MM.1S (cell line): Measurements from ENCODE around the gene ECE1.
"Not testable (repeated sequence)": the region's sequence is repeated elsewhere in the genome, so short reads cannot be mapped to it uniquely, and the experiment has no call there.

Source experiments
- DNase-seq: peaks from one replicate; pipeline ENCODE4 v3.0.0-alpha.2; 2015
- H2AFZ ChIP-seq: fragments of 300-600 bp; sonication (generic); 2 replicates; pipeline ENCODE4 v1.6.0; 2016; ENCODE audit warnings: antibody characterized with exemption, low read length
- H3F3A ChIP-seq: fragments of 300-600 bp; sonication (generic); 2 replicates; pipeline ENCODE4 v1.6.1; 2016; ENCODE audit warnings: mild to moderate bottlenecking, antibody characterized with exemption, low read length, moderate library complexity, mixed read lengths; ENCODE audit not compliant: insufficient read depth
- H3K27ac ChIP-seq: fragments of 300-600 bp; sonication (generic); 2 replicates; pipeline ENCODE4 v1.5.1; 2016; ENCODE audit warnings: mild to moderate bottlenecking, low read length
- H3K27me3 ChIP-seq: fragments of 300-600 bp; sonication (generic); replicated peaks from 2 replicates; pipeline ENCODE4 v1.6.0; 2016; ENCODE audit warnings: low read length; ENCODE audit not compliant: insufficient read depth
- H3K36me3 ChIP-seq: fragments of 300-600 bp; sonication (generic); replicated peaks from 2 replicates; pipeline ENCODE4 v1.6.1; 2016; ENCODE audit warnings: mild to moderate bottlenecking, low read length, mixed read lengths; ENCODE audit not compliant: insufficient read depth
- H3K4me1 ChIP-seq: fragments of 300-600 bp; sonication (generic); 2 replicates; pipeline ENCODE4 v1.6.1; 2016; ENCODE audit warnings: low read length, mixed read lengths
- H3K4me2 ChIP-seq: fragments of 300-600 bp; sonication (generic); 2 replicates; pipeline ENCODE4 v1.6.0; 2016; ENCODE audit warnings: low read depth, low read length
- H3K4me3 ChIP-seq: fragments of 300-600 bp; sonication (generic); 2 replicates; pipeline ENCODE4 v1.5.1; 2016; ENCODE audit warnings: low read length, mixed read lengths
- H3K79me2 ChIP-seq: fragments of 300-600 bp; sonication (generic); 2 replicates; pipeline ENCODE4 v1.6.1; 2016; ENCODE audit warnings: mixed run types, low read length, mixed read lengths
- H3K9ac ChIP-seq: fragments of 300-600 bp; sonication (generic); 2 replicates; pipeline ENCODE4 v1.6.1; 2016; ENCODE audit warnings: low read length, mixed read lengths
- H3K9me2 ChIP-seq: fragments of 300-600 bp; sonication (generic); replicated peaks from 2 replicates; pipeline ENCODE4 v1.6.1; 2016; ENCODE audit warnings: mild to moderate bottlenecking, low read length, mixed read lengths; ENCODE audit not compliant: insufficient read depth
- H3K9me3 ChIP-seq: fragments of 300-600 bp; sonication (generic); replicated peaks from 2 replicates; pipeline ENCODE4 v1.6.1; 2016; ENCODE audit warnings: mild to moderate bottlenecking, low read length, mixed read lengths; ENCODE audit not compliant: insufficient read depth
- H4K20me1 ChIP-seq: fragments of 300-600 bp; sonication (generic); 2 replicates; pipeline ENCODE4 v1.6.1; 2016; ENCODE audit warnings: mild to moderate bottlenecking, low read length, moderate library complexity, mixed read lengths; ENCODE audit not compliant: insufficient read depth
- EZH2 ChIP-seq: fragments of 300-600 bp; sonication (generic); optimal IDR thresholded peaks from 2 replicates; pipeline ENCODE3; 2017; ENCODE audit warnings: low read depth, mild to moderate bottlenecking, antibody characterized with exemption, low read length, mixed read lengths
- EZH2phosphoT487 ChIP-seq: fragments of 300-600 bp; sonication (generic); IDR thresholded peaks from 2 replicates; pipeline ENCODE4 v1.6.1; 2018; ENCODE audit warnings: antibody characterized with exemption, low read length
- TF ChIP-seq, protein P1 (sequence below): fragments of 300-600 bp; sonication (generic); IDR thresholded peaks from 2 replicates; pipeline ENCODE4 v1.5.1; 2016; ENCODE audit warnings: antibody characterized with exemption, low read length, mixed read lengths

ECE1 gene

DNA sequence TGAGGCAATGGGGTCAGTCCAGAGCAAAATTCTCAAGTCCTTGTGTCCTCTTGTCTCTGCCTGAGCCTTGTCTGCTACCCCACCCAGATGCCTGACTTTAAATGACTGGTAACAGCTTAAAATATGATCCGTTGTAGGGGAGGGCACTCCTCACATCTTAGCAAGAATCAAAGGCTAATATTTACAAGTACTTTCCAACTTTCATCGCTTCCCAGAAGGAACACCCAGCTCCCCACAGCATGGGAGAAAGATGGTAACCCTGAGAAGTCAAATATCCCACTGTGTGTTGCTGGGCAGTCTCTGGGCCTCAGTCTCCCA, 5.2 kb downstream of the ECE1 start:
- H3K9me2 ChIP-seq: no peaks in the 10 kb centered on the region
- H3K79me2 ChIP-seq: peaks cover 23% of the 10 kb centered on the region
- H4K20me1 ChIP-seq: no peaks in the 10 kb centered on the region
- H3K4me2 ChIP-seq: no peak overlapping the region
- TF ChIP-seq, protein P1, sequence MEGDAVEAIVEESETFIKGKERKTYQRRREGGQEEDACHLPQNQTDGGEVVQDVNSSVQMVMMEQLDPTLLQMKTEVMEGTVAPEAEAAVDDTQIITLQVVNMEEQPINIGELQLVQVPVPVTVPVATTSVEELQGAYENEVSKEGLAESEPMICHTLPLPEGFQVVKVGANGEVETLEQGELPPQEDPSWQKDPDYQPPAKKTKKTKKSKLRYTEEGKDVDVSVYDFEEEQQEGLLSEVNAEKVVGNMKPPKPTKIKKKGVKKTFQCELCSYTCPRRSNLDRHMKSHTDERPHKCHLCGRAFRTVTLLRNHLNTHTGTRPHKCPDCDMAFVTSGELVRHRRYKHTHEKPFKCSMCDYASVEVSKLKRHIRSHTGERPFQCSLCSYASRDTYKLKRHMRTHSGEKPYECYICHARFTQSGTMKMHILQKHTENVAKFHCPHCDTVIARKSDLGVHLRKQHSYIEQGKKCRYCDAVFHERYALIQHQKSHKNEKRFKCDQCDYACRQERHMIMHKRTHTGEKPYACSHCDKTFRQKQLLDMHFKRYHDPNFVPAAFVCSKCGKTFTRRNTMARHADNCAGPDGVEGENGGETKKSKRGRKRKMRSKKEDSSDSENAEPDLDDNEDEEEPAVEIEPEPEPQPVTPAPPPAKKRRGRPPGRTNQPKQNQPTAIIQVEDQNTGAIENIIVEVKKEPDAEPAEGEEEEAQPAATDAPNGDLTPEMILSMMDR: no peak
- TF ChIP-seq EZH2phosphoT487: no peak
- no peak for TF ChIP-seq EZH2
- H2AFZ ChIP-seq: no peak overlapping the region
- peaks cover 9% of the 10 kb centered on the region for H3K4me1 ChIP-seq
- H3K27me3 ChIP-seq: no peaks in the 10 kb centered on the region
- no peak overlapping the region for H3K27ac ChIP-seq
- no peaks in the 10 kb centered on the region for H3F3A ChIP-seq
- H3K9ac ChIP-seq: no peak overlapping the region
- H3K4me3 ChIP-seq: no peak overlapping the region
- no peaks in the 10 kb centered on the region for H3K9me3 ChIP-seq
- no peaks in the 10 kb centered on the region for H3K36me3 ChIP-seq
- DNase-seq: no peak

DNA sequence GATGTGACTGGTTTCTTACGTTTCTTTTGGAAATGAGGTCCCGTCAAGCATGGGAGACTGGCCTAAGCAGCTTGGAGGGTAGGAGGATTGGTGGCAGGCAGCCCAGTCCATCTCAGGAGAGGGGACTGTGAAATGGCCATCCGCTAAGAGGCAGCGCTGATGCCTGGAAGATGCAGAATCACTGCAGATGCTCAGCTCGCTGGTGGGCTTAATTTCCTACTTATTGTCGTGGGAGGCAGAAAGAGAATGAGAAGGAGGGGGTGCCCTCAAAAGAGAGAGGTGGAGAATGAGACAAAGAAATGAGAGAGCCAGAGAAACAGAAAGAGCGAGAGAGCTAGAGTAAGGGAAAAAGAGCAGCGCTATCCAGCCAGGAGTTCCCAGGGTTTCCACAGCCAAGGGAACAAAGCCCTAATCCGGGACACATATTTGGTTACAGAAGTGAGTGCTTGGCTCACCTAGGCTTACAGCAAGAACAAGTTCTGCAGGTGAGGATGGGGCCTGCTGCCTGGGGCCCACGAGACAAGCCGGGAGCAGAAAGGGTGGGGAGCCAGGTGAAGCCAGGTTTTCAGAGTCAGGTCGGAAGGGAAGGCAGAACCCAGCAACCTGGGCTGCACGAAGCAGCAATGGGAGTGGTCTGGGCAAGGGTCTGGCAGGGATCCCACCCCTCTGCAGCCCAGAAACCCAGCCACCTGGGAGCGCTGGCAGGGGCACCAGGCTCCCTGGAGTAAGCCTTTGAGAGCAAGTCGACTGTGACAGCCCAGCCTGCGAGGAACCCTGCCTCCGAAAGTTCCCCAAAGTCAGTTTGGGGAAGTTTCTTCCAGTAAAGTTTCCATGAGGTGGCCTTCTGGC, 5.8 kb downstream of the ECE1 start:
- H2AFZ ChIP-seq: no peak overlapping the region

DNA sequence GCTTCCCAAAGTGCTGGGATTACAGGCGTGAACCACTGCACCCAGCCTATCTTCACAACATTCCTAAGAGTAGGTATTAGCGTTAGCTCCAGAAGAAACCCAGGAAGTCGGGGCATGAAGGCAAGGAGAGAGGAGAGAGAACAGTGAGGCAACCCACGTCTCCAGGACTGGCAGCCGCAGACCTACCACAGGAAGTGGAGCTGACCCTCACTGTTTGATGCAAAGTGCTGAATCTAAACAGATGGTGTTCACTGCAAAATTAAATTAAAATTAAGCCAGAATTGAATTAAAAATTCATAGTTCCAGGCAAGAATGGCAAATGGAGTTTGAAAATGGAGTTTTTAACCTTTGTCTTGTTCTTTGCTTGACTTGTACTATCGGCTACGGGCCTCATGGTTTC, 6.7 kb downstream of the ECE1 start:
- H3K9ac ChIP-seq: no peak overlapping the region
- H3K9me3 ChIP-seq: no peaks in the 10 kb centered on the region
- H3K27me3 ChIP-seq: no peaks in the 10 kb centered on the region
- no peaks in the 10 kb centered on the region for H3K4me1 ChIP-seq
- H3K27ac ChIP-seq: no peak overlapping the region
- H3K79me2 ChIP-seq: peaks cover 9% of the 10 kb centered on the region
- H4K20me1 ChIP-seq: no peaks in the 10 kb centered on the region
- no peaks in the 10 kb centered on the region for H3K9me2 ChIP-seq
- no peaks in the 10 kb centered on the region for H3K36me3 ChIP-seq
- no peak overlapping the region for H3K4me3 ChIP-seq
- no peak overlapping the region for H3K4me2 ChIP-seq
- no peak overlapping the region for H2AFZ ChIP-seq
- DNase-seq: no peak
- no peaks in the 10 kb centered on the region for H3F3A ChIP-seq
- TF ChIP-seq EZH2phosphoT487 (no peak), EZH2 (no peak)
- TF ChIP-seq, protein P1: no peak

More for the DNA sequence above, 5.8 kb downstream of the ECE1 start:
- Histone ChIP-seq H3K9me3 (no peaks in the 10 kb centered on the region), H3F3A (no peaks in the 10 kb centered on the region), H3K36me3 (no peaks in the 10 kb centered on the region), H3K27ac (no peak overlapping the region), H3K9me2 (no peaks in the 10 kb centered on the region), H3K4me2 (no peak overlapping the region), H3K79me2 (peaks cover 18% of the 10 kb centered on the region), H3K9ac (no peak overlapping the region), H3K4me3 (no peak overlapping the region), H3K27me3 (no peaks in the 10 kb centered on the region), H4K20me1 (no peaks in the 10 kb centered on the region), H3K4me1 (peaks cover 9% of the 10 kb centered on the region)
- no peak for DNase-seq
- no peak for TF ChIP-seq EZH2
- TF ChIP-seq, protein P1: no peak
- no peak for TF ChIP-seq EZH2phosphoT487

DNA sequence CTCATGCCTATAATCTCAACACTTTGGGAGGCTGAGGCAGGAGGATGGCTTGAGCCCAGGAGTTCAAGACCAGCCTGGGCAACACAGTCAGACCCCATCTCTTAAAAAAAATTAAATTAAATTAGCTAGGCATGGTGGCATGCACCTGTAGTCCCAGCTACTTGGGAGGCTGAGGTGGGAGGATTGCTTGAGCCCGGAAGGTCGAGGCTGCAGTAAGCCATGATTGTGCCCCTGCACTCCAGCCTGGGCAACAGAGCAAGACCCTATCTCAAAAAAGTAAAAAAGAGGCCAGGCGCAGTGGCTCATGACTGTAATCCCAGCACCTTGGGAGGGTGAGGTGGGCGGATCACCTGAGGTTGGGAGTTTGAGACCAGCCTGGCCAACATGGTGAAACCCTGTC, 8.2 kb downstream of the ECE1 start:
- not testable (repeated sequence) for H3K79me2 ChIP-seq, H3K27me3 ChIP-seq, DNase-seq, H4K20me1 ChIP-seq, H3F3A ChIP-seq, H3K4me3 ChIP-seq, H3K9ac ChIP-seq, H3K4me2 ChIP-seq, H3K36me3 ChIP-seq, H3K9me2 ChIP-seq, H3K4me1 ChIP-seq, H3K27ac ChIP-seq, H2AFZ ChIP-seq, H3K9me3 ChIP-seq
